ENCODE measurements around the gene ITGB8. TPM values are rescaled to one million over a fixed set of nuclear protein-coding genes. Genes with fewer than 3 reads are reported as not detected.

Gene ITGB8
- total RNA-seq, 2 experiments from 2014 or later: not detected

- POLR2A ChIA-PET: no interaction called here
- Mint-ChIP-seq H3K4me1 (no peaks in the 10 kb centered on the region), H3K4me3 (no peak overlapping the region), H3K9me3 (no peaks in the 10 kb centered on the region), H3K27ac (no peak overlapping the region), H3K27me3 (no peaks in the 10 kb centered on the region), H3K36me3 (no peaks in the 10 kb centered on the region)
- DNase-seq: no peak
- no peak for ATAC-seq (ENCODE audit: low read depth)
These were observed 79.3 kb downstream of the ITGB8 start for GRCh38 chr7:20409961-20410360.

DNA sequence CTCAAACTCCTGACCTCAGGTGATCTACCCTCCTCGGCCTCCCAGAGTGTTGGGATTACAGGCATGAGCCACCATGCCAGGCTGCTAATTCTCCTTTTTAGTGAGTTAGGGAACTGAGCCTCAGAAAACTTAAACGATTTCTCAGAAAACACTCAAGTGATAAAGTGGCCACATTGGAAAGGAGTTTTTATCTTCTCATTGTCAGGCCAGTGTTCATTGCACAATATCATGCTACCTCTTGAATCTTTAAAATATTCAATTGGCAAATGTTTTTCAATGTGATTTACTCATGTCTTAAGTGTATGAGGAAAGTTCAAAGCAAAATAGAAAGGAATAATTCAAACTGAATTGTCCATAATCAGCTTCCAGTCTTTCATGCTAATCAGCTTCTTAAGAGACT is 80.7 kb downstream of the ITGB8 start:
- Mint-ChIP-seq H3K4me3 (no peak overlapping the region), H3K27ac (no peak overlapping the region), H3K36me3 (no peaks in the 10 kb centered on the region), H3K4me1 (no peaks in the 10 kb centered on the region), H3K9me3 (no peaks in the 10 kb centered on the region), H3K27me3 (no peaks in the 10 kb centered on the region)
- POLR2A ChIA-PET: no interaction called here
- DNase-seq (no peak), ATAC-seq (ENCODE audit: low read depth) (no peak)

DNA sequence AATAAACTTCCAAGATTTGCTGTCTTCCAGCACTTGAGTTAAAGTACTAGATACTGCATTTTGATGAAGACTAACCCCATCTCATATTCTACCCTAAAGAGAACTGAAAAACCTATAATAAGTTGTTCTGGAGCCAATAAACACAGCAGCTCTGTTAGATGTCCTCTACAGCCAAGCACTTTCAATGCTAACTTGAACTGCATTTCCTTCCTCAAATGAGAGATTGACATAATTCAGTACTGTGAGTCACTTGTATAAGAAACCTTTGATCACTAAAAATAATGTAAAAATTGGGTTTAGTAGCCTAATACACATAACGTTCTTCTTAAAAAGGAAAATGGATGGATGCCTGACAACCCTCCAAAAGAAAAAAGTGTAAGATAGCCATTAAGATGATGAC is 81.3 kb downstream of the ITGB8 start:
- H3K9me3 Mint-ChIP-seq: no peaks in the 10 kb centered on the region
- no peaks in the 10 kb centered on the region for H3K4me1 Mint-ChIP-seq

DNA sequence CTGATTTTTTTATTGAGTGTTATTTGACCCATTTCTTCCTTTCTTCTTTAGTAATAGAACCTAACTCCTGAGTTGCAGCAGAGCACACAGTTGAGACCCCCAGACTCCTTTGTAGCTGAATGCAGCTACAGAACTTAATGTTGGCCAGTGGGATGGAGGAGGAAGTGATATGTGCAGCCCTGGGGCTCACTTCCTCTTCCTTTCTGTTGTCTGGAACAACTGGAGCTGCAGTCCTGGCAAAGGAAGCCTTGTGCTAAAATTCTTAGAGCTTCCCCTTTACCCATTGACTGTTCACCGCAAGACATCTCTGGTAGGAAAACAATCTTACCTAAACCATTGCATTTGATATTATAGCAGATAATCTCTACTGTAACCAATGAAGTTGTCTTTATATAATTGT is 86.6 kb downstream of the ITGB8 start:
- H3K36me3 Mint-ChIP-seq: no peaks in the 10 kb centered on the region
- DNase-seq (no peak), ATAC-seq (ENCODE audit: low read depth) (no peak)
- POLR2A ChIA-PET: no interaction called here
- no peak overlapping the region for H3K4me3 Mint-ChIP-seq
- no peak overlapping the region for H3K27ac Mint-ChIP-seq
- H3K27me3 Mint-ChIP-seq: no peaks in the 10 kb centered on the region
- no peaks in the 10 kb centered on the region for H3K9me3 Mint-ChIP-seq
- H3K4me1 Mint-ChIP-seq: no peaks in the 10 kb centered on the region

More for the DNA sequence above, 81.3 kb downstream of the ITGB8 start:
- ATAC-seq (ENCODE audit: low read depth): no peak
- Mint-ChIP-seq H3K36me3 (no peaks in the 10 kb centered on the region), H3K27me3 (no peaks in the 10 kb centered on the region), H3K4me3 (no peak overlapping the region), H3K27ac (no peak overlapping the region)
- no peak for DNase-seq
- POLR2A ChIA-PET: no interaction called here

DNA sequence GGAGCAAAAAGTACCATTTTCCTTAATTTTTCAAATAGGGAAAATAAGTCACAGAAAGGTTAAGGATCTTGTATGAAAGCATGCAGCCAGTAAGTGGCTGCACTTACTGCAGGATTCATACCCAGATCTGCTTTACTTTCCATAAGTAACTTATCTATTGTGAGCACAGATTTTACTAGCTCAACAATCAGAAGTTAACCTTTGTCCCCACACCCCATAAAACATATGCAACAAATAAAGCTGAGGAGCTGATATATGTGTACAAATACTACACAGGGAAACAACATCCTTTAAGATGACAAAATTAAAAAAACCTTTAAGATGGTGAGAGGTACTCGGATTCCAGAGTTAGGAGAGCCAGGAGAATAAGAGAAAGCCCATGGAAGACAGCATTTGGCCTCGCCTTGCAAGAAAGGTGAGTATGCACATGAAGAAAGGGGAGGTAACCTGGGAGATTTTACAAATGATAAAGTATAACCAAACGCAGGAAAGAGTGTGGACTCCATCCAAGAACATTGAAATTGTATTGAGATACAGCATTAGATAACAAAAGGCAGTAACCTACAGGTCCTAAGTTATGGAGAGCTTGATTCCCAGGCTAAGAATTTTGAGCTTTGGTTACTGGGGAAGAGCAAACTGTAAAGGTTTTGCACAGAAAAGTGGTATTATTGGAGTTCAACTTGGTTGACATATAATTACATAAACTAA is 87.1 kb downstream of the ITGB8 start:
- POLR2A ChIA-PET: no interaction called here

GRCh38 chr7:20424500-20424899 is 93.8 kb downstream of the ITGB8 start:
- Mint-ChIP-seq H3K4me1 (no peaks in the 10 kb centered on the region), H3K36me3 (no peaks in the 10 kb centered on the region), H3K27ac (no peak overlapping the region), H3K4me3 (no peak overlapping the region), H3K27me3 (no peaks in the 10 kb centered on the region), H3K9me3 (no peaks in the 10 kb centered on the region)
- no peak for DNase-seq
- POLR2A ChIA-PET: no interaction called here
- ATAC-seq (ENCODE audit: low read depth): no peak

More for the DNA sequence above, 87.1 kb downstream of the ITGB8 start:
- DNase-seq: no peak
- Mint-ChIP-seq H3K4me1 (no peaks in the 10 kb centered on the region), H3K4me3 (no peak overlapping the region), H3K9me3 (no peaks in the 10 kb centered on the region), H3K27ac (no peak overlapping the region), H3K27me3 (no peaks in the 10 kb centered on the region), H3K36me3 (no peaks in the 10 kb centered on the region)
- no peak for ATAC-seq (ENCODE audit: low read depth)

DNA sequence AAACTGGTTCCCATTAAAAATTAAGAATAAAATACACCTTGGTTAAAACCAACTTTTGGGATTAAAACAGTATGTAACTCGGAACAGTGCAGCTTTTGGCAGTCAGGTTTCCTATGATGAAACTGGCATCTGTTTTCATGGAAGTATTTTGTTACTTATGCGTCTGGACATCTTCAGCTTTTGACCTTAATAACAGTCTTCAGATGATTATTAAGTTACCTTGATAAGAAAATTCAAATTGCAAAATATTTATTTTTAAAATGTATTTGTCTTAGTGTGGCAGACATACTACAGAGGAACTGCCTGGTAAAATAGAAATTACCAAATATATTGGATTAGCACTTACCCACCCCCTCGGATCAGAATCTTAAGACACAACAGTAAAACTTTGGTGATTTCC is 100.0 kb downstream of the ITGB8 start:
- Mint-ChIP-seq H3K27ac (no peak overlapping the region), H3K4me3 (no peak overlapping the region), H3K4me1 (no peaks in the 10 kb centered on the region), H3K9me3 (no peaks in the 10 kb centered on the region), H3K36me3 (no peaks in the 10 kb centered on the region), H3K27me3 (no peaks in the 10 kb centered on the region)
- DNase-seq: no peak
- ATAC-seq (ENCODE audit: low read depth): no peak
- POLR2A ChIA-PET: no interaction called here

GRCh38 chr7:20431146-20431545 is 100.4 kb downstream of the ITGB8 start:
- H3K4me1 Mint-ChIP-seq: no peaks in the 10 kb centered on the region
- no peak for DNase-seq
- POLR2A ChIA-PET: no interaction called here
- no peaks in the 10 kb centered on the region for H3K9me3 Mint-ChIP-seq
- H3K27ac Mint-ChIP-seq: no peak overlapping the region
- H3K4me3 Mint-ChIP-seq: no peak overlapping the region
- no peaks in the 10 kb centered on the region for H3K36me3 Mint-ChIP-seq
- no peak for ATAC-seq (ENCODE audit: low read depth)
- no peaks in the 10 kb centered on the region for H3K27me3 Mint-ChIP-seq

GRCh38 chr7:20432071-20432470 is 101.4 kb downstream of the ITGB8 start:
- no peak overlapping the region for H3K4me3 Mint-ChIP-seq
- no peaks in the 10 kb centered on the region for H3K4me1 Mint-ChIP-seq
- H3K27me3 Mint-ChIP-seq: no peaks in the 10 kb centered on the region
- H3K9me3 Mint-ChIP-seq: no peaks in the 10 kb centered on the region
- no peak overlapping the region for H3K27ac Mint-ChIP-seq
- DNase-seq (no peak), ATAC-seq (ENCODE audit: low read depth) (no peak)
- POLR2A ChIA-PET: no interaction called here
- no peaks in the 10 kb centered on the region for H3K36me3 Mint-ChIP-seq

- Mint-ChIP-seq H3K4me3 (no peak overlapping the region), H3K27me3 (no peaks in the 10 kb centered on the region), H3K27ac (no peak overlapping the region), H3K36me3 (no peaks in the 10 kb centered on the region), H3K9me3 (no peaks in the 10 kb centered on the region), H3K4me1 (no peaks in the 10 kb centered on the region)
- POLR2A ChIA-PET: no interaction called here
- no peak for ATAC-seq (ENCODE audit: low read depth)
- DNase-seq: no peak
These were observed 104.6 kb downstream of the ITGB8 start for GRCh38 chr7:20435305-20435704.

DNA sequence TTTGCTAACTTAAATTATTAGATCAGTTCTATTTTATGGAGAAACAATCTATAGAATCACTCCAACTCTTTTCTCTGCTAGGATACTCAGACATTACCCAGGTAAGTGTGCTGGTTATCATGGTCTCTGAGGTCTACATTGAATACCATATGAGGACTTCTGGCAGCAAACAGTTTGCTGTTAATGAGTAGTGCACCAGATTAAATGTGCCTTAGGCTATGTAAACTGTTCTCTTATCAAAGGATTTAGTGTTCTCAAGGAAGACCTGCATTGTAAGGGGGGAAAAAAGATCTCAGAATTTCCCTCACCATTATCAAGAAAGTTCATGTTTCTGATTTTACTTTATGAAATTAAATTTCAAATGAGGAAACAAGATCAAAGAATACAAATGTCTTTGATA is 107.5 kb downstream of the ITGB8 start:
- Mint-ChIP-seq H3K27me3 (no peaks in the 10 kb centered on the region), H3K4me3 (no peak overlapping the region), H3K36me3 (no peaks in the 10 kb centered on the region), H3K27ac (no peak overlapping the region), H3K9me3 (no peaks in the 10 kb centered on the region), H3K4me1 (no peaks in the 10 kb centered on the region)
- ATAC-seq (ENCODE audit: low read depth) (no peak), DNase-seq (no peak)
- POLR2A ChIA-PET: no interaction called here

DNA sequence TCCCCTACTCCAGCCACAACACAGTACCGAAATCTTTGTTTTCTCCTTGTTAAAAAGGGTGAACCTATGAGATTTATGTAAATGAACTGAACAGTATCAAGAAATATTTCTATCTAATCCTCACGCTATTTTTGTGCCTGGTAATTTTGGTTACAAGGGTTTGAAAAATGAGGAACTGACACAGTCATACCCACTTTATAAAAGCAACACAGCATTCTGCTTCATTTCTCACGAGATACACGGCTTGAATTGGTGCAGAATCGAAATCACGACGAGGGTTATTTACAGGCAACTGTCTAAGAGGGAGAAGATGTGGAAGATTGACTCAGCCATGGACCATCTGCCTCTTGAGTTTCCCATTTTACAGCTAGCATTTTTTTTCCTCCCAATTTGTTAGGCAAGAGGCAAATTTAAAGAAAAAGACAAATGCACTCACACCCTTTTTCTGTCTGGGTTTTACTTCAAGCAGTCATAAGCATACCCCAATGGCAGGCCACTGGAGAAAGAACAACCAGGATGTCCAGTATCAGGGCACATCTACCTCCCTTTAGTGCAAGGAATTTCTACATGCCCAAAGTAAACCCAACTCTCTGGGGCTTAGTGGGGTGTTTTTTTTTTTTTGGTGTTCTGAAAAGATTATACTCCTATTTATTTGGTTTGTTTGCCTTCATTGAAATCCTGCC is 108.1 kb downstream of the ITGB8 start:
- POLR2A ChIA-PET: no interaction called here

DNA sequence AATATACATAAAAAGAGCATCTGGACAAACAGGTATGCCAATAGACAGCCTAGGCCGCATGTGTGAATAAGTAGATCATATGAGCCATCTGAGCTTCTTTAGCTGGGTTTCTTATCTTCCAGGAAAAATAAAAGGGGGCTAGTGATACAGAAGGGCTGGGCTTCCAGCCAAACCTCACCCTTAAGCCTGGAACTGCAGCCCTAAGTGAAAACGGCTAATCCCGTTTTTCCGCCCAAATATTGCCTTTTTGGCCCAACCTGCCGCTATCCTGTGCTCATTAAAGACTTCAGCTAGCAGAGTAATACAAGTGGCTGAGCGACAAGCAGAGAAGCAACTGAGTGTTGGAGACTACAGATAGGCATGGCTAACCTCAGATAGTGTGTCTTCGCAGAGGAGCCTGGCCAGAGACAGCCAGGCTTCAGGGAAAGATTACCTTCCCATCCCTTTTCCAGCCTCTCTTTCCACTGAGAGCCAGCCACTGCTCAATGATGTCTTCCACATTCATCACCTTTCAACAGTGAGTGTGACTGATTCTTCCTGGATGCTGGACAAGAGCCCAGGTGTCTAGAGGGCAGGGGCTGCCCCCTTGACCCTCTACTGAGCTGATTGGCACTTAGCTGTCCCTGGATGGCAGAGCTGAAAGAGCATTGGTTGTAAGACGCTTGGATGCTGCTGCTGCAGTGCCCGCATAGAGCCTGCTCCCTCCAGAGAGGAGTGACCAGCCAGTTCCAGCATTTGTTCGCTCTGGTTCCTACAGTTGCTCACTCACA is 108.9 kb downstream of the ITGB8 start:
- no peaks in the 10 kb centered on the region for H3K9me3 Mint-ChIP-seq
- H3K27me3 Mint-ChIP-seq: no peaks in the 10 kb centered on the region
- H3K36me3 Mint-ChIP-seq: no peaks in the 10 kb centered on the region
- DNase-seq (no peak), ATAC-seq (ENCODE audit: low read depth) (no peak)
- POLR2A ChIA-PET: no interaction called here
- H3K4me1 Mint-ChIP-seq: no peaks in the 10 kb centered on the region
- no peak overlapping the region for H3K4me3 Mint-ChIP-seq
- H3K27ac Mint-ChIP-seq: no peak overlapping the region

More for the DNA sequence above, 108.1 kb downstream of the ITGB8 start:
- no peaks in the 10 kb centered on the region for H3K4me1 Mint-ChIP-seq
- no peaks in the 10 kb centered on the region for H3K9me3 Mint-ChIP-seq
- no peaks in the 10 kb centered on the region for H3K27me3 Mint-ChIP-seq
- no peaks in the 10 kb centered on the region for H3K36me3 Mint-ChIP-seq
- no peak for ATAC-seq (ENCODE audit: low read depth)
- no peak overlapping the region for H3K4me3 Mint-ChIP-seq
- no peak overlapping the region for H3K27ac Mint-ChIP-seq
- no peak for DNase-seq
